CD14-positive monocyte (primary cell): ENCODE measurements around the gene MRPS2. TPM values are rescaled to one million over a fixed set of nuclear protein-coding genes. Genes with fewer than 3 reads are reported as not detected.

Source experiments
- DNase-seq, 3 donors: peaks; one replicate each; pipeline ENCODE4 v3.0.0-alpha.2; 2011 to 2022
- H2AFZ ChIP-seq: 2 replicates; pipeline ENCODE4 v1.6.0; 2012; ENCODE audit warnings: mild to moderate bottlenecking, low read depth, low read length, inconsistent platforms; ENCODE audit not compliant: insufficient read depth, poor library complexity, severe bottlenecking
- H3K27ac ChIP-seq, 2 donors: 1 replicate in 1 of 2; 2 replicates in 1 of 2; pipeline ENCODE4 v1.5.1; 2012 to 2013; ENCODE audit warnings: low read length in 2 of 2, control low read depth in 1 of 2, inconsistent platforms in 1 of 2, low read depth in 1 of 2, mild to moderate bottlenecking in 1 of 2
- H3K27me3 ChIP-seq, 2 donors: one replicate each; pipeline versions ENCODE4 v1.6.0 to v1.6.1; 2011 to 2013; ENCODE audit warnings: low read length in 2 of 2; ENCODE audit not compliant: control insufficient read depth in 2 of 2, insufficient read depth in 2 of 2
- H3K36me3 ChIP-seq, 2 donors: replicated peaks in 1 of 2; 1 replicate in 1 of 2; 2 replicates in 1 of 2; pipeline versions ENCODE4 v1.5.1 to v1.6.1; 2012 to 2013; ENCODE audit warnings: low read length in 2 of 2, control low read depth in 1 of 2, inconsistent platforms in 1 of 2, mild to moderate bottlenecking in 1 of 2; ENCODE audit not compliant: insufficient read depth in 2 of 2, control insufficient read depth in 1 of 2
- H3K4me1 ChIP-seq, 2 donors: 1 replicate in 1 of 2; 2 replicates in 1 of 2; pipeline versions ENCODE4 v1.5.1 to v1.6.1; 2012 to 2013; ENCODE audit warnings: low read length in 2 of 2, control low read depth in 1 of 2, inconsistent platforms in 1 of 2, mild to moderate bottlenecking in 1 of 2, moderate library complexity in 1 of 2; ENCODE audit not compliant: insufficient read depth in 2 of 2, control insufficient read depth in 1 of 2
- H3K4me2 ChIP-seq: replicated peaks from 2 replicates; pipeline ENCODE3; 2012; ENCODE audit warnings: low read length, moderate library complexity, mild to moderate bottlenecking; ENCODE audit not compliant: poor library complexity, severe bottlenecking; ENCODE audit errors: extremely low read depth
- H3K4me3 ChIP-seq, 3 experiments: fragments of 200-600 bp in 1 of 3; sonication (generic) in 1 of 3; replicated peaks in 1 of 3; 1 replicate in 2 of 3; 2 replicates in 1 of 3; pipeline ENCODE4 v1.5.1; 2011 to 2013; ENCODE audit warnings: low read length in 3 of 3, mild to moderate bottlenecking in 3 of 3, control low read depth in 2 of 3, low read depth in 2 of 3, inconsistent platforms in 1 of 3, moderate library complexity in 1 of 3
- H3K79me2 ChIP-seq: 2 replicates; pipeline ENCODE4 v1.6.0; 2012; ENCODE audit warnings: mild to moderate bottlenecking, control low read depth, inconsistent platforms, low read length, moderate library complexity; ENCODE audit not compliant: insufficient read depth
- H3K9ac ChIP-seq: 2 replicates; pipeline ENCODE4 v1.6.0; 2017; ENCODE audit warnings: low read length, mild to moderate bottlenecking; ENCODE audit not compliant: insufficient read depth, poor library complexity, severe bottlenecking
- H3K9me3 ChIP-seq, 2 donors: replicated peaks in 1 of 2; 1 replicate in 1 of 2; 2 replicates in 1 of 2; pipeline versions ENCODE4 v1.5.1 to v1.6.1; 2012 to 2013; ENCODE audit warnings: low read length in 2 of 2, control low read depth in 1 of 2; ENCODE audit not compliant: control insufficient read depth in 1 of 2, insufficient read depth in 1 of 2
- H4K20me1 ChIP-seq: 2 replicates; pipeline ENCODE4 v1.6.0; 2012; ENCODE audit warnings: mild to moderate bottlenecking, low read length, control low read depth, moderate library complexity; ENCODE audit not compliant: insufficient read depth
- H3K27ac Mint-ChIP-seq, 7 donors: one replicate each; pipeline ENCODE4 v1.8.0; 2020; ENCODE audit warnings: mild to moderate bottlenecking in 7 of 7, mixed read lengths in 7 of 7, moderate library complexity in 6 of 7, inconsistent platforms in 2 of 7
- H3K27me3 Mint-ChIP-seq, 3 donors: one replicate each; pipeline ENCODE4 v1.8.0; 2021 to 2022; ENCODE audit warnings: low read depth in 3 of 3, mild to moderate bottlenecking in 3 of 3, mixed read lengths in 3 of 3, moderate library complexity in 3 of 3, inconsistent platforms in 1 of 3
- H3K36me3 Mint-ChIP-seq, 2 donors: one replicate each; pipeline ENCODE4 v1.8.0; 2020; ENCODE audit warnings: mixed read lengths in 2 of 2, inconsistent platforms in 1 of 2, mild to moderate bottlenecking in 1 of 2
- H3K4me1 Mint-ChIP-seq: one replicate; pipeline ENCODE4 v1.8.0; 2020; ENCODE audit warnings: mild to moderate bottlenecking, mixed read lengths
- H3K4me3 Mint-ChIP-seq, 2 donors: one replicate each; pipeline ENCODE4 v1.8.0; 2020; ENCODE audit warnings: mild to moderate bottlenecking in 2 of 2, mixed read lengths in 2 of 2, moderate library complexity in 1 of 2
- H3K9me3 Mint-ChIP-seq, 7 donors: one replicate each; pipeline ENCODE4 v1.8.0; 2020 to 2022; ENCODE audit warnings: mixed read lengths in 7 of 7, mild to moderate bottlenecking in 6 of 7, moderate library complexity in 6 of 7, inconsistent platforms in 2 of 7
- CTCF ChIP-seq: fragments of 200-600 bp; IDR thresholded peaks from one replicate; pipeline ENCODE4 v1.8.0; 2022; ENCODE audit warnings: antibody characterized with exemption, mild to moderate bottlenecking
- WGBS: methylation state at CpG from one replicate; pipeline ENCODE4 v1.1.5; 2013; ENCODE audit warnings: missing lambda C conversion rate; ENCODE audit not compliant: insufficient coverage; 5-methylcytosine and 5-hydroxymethylcytosine counted together
- intact Hi-C, 2 donors: fragments of 100-400 bp; cut with micrococcal nuclease; formaldehyde crosslinking; loops; one replicate each; pipeline versions ENCODE4 v1.15.0 to v1.15.1; 2023
- polyA plus RNA-seq, 3 donors: library from polyadenylated mRNA; depleted of rRNA in 1 of 3; unstranded in 2 of 3; stranded (reverse) in 1 of 3; fragments of 300-500 nt in 2 of 3; fragments of >200 nt in 1 of 3; fragmentation: Illumina TruSeq in 2 of 3; gene quantifications; 1 replicate in 2 of 3; 2 replicates in 1 of 3; pipeline ENCODE4 v1.2.3, GENCODE V29; 2012 to 2021

Gene MRPS2
- polyA plus RNA-seq, 3 donors = 27.9 to 54.4 (median 30.2) TPM

GRCh38 chr9:135454737-135455136 lies 45.7 kb upstream of the MRPS2 start:
- Mint-ChIP-seq H3K27me3 (peaks cover 11 to 13% (median 11%) of the 10 kb centered on the region in 3 donors), H3K4me3 (no peak overlapping the region), H3K36me3 (no peaks in the 10 kb centered on the region), H3K4me1 (no peaks in the 10 kb centered on the region), H3K27ac (no peak overlapping the region), H3K9me3 (peaks cover 0 to 3% (median 0%) of the 10 kb centered on the region in 7 donors)
- no peak overlapping the region for H3K27ac ChIP-seq
- no peaks in the 10 kb centered on the region for H3K9me3 ChIP-seq
- no peak overlapping the region for H3K4me3 ChIP-seq
- H3K4me2 ChIP-seq = no peak overlapping the region
- no peaks in the 10 kb centered on the region for H3K79me2 ChIP-seq
- no peaks in the 10 kb centered on the region for H3K4me1 ChIP-seq
- 89% methylated on average over 2 of the region's 5 CpGs for WGBS
- DNase-seq = no peak
- no peak overlapping the region for H2AFZ ChIP-seq
- no peak overlapping the region for H3K9ac ChIP-seq
- no peaks in the 10 kb centered on the region for H4K20me1 ChIP-seq
- no peak for TF ChIP-seq CTCF
- H3K36me3 ChIP-seq = no peaks in the 10 kb centered on the region
- peaks cover 0 to 2% of the 10 kb centered on the region in 2 donors for H3K27me3 ChIP-seq
- intact Hi-C loops = no loop called here

GRCh38 chr9:135455401-135456030 lies 45.0 kb upstream of the MRPS2 start:
- 96% methylated on average over 13 of the region's 23 CpGs for WGBS
- no peaks in the 10 kb centered on the region for H3K9me3 ChIP-seq
- peaks cover 0 to 2% of the 10 kb centered on the region in 2 donors for H3K27me3 ChIP-seq
- H3K36me3 ChIP-seq = no peaks in the 10 kb centered on the region
- Mint-ChIP-seq H3K27me3 (peaks cover 11 to 17% (median 13%) of the 10 kb centered on the region in 3 donors), H3K4me3 (no peak overlapping the region), H3K4me1 (no peaks in the 10 kb centered on the region), H3K27ac (no peak overlapping the region), H3K9me3 (peaks cover 0 to 3% (median 0%) of the 10 kb centered on the region in 7 donors), H3K36me3 (no peaks in the 10 kb centered on the region)
- no peaks in the 10 kb centered on the region for H3K79me2 ChIP-seq
- H3K27ac ChIP-seq = no peak overlapping the region
- no peak overlapping the region for H3K4me2 ChIP-seq
- no peaks in the 10 kb centered on the region for H3K4me1 ChIP-seq
- no peak for DNase-seq
- H3K9ac ChIP-seq = no peak overlapping the region
- no peak overlapping the region for H2AFZ ChIP-seq
- no peak overlapping the region for H3K4me3 ChIP-seq
- TF ChIP-seq CTCF = no peak
- no peaks in the 10 kb centered on the region for H4K20me1 ChIP-seq
- intact Hi-C loops = no loop called here
